ENCODE measurements around the gene LRRC17.
"Not testable (repeated sequence)": the region's sequence is repeated elsewhere in the genome, so short reads cannot be mapped to it uniquely, and the experiment has no call there.

LRRC17 gene

DNA sequence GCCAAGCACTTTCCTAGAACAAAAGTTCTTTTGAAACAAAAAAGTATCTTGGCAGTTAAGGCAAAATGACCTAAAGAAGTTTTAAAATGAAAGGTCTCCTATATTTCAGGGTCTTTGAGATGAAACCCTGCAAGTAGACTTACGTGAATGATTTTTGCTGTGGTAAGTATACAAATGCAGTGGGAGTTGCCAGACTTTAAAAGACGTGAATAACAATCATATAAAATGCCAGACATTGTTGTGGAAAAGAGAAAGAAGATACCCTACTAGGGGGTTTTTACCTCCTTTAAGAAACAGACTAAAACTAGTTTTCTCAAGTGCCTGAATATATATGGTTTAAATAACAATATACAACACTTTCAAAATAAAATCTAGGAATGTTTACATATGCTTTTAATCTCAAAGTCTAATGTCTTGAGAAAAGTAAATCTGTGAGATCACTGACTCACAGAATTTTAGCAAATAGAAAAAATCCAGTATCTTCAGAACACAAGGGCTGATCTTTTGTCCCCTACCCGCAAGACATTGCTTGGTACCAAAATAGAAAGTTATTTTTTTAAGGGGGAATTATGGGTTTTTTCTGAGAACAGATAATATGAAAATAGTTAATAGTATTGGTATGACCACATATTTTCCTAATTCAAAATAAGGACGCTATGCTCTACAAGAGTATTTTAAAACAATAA lies 29.5 kb downstream of the LRRC17 start:
- no peak overlapping the region for H3K4me3 ChIP-seq (ENCODE audit: low read length)
- TF ChIP-seq, protein P1, sequence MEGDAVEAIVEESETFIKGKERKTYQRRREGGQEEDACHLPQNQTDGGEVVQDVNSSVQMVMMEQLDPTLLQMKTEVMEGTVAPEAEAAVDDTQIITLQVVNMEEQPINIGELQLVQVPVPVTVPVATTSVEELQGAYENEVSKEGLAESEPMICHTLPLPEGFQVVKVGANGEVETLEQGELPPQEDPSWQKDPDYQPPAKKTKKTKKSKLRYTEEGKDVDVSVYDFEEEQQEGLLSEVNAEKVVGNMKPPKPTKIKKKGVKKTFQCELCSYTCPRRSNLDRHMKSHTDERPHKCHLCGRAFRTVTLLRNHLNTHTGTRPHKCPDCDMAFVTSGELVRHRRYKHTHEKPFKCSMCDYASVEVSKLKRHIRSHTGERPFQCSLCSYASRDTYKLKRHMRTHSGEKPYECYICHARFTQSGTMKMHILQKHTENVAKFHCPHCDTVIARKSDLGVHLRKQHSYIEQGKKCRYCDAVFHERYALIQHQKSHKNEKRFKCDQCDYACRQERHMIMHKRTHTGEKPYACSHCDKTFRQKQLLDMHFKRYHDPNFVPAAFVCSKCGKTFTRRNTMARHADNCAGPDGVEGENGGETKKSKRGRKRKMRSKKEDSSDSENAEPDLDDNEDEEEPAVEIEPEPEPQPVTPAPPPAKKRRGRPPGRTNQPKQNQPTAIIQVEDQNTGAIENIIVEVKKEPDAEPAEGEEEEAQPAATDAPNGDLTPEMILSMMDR (conservative IDR thresholded peaks at IDR 0.05; ENCODE audit: low read length): no peak
- DNase-seq (ENCODE audit: low read depth): no peak

GRCh38 chr7:102942868-102943267 lies 30.1 kb downstream of the LRRC17 start:
- no peak overlapping the region for H3K4me3 ChIP-seq (ENCODE audit: low read length)
- no peak for DNase-seq (ENCODE audit: low read depth)
- TF ChIP-seq, protein P1 (conservative IDR thresholded peaks at IDR 0.05; ENCODE audit: low read length): no peak

DNA sequence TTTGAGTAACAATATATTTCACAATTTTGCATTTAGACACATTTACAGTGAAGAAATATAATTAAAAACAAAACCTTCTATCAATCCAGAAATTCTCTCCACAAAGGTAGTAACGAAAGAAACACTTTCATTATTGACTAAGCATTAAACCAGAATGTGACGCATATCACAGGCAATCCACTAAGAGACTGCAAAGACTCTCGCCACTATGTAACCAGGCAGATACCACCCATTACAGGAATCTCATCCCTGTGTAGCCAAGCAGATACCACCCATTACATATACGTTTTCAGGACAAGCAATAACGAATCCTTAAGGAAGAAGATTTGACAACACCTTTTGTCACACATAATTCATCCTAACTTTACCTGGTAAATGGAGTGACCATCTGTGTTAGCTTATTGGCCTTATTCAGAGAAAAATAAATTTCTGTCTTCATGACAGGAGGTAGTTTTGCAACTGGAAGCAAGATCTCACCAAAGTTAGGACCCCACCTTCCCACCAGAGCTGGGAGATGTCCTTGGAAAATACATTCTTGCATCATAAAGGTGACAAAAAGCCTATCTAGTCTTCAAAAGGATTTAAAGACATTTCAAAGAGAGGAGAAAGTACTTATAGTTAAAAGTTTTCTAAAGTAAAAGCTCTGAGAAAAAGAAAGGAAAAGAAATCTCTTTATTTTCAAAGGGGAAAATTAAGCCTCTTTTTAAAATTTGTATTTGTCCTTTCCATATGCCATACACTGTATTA lies 30.8 kb downstream of the LRRC17 start:
- DNase-seq (ENCODE audit: low read depth): no peak
- TF ChIP-seq, protein P1 (conservative IDR thresholded peaks at IDR 0.05; ENCODE audit: low read length): no peak
- H3K4me3 ChIP-seq (ENCODE audit: low read length): no peak overlapping the region

DNA sequence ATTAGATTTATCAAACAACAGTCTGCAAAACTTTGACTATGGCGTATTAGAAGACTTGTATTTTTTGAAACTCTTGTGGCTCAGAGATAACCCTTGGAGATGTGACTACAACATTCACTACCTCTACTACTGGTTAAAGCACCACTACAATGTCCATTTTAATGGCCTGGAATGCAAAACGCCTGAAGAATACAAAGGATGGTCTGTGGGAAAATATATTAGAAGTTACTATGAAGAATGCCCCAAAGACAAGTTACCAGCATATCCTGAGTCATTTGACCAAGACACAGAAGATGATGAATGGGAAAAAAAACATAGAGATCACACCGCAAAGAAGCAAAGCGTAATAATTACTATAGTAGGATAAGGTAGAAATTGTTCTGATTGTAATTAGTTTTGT lies 31.4 kb downstream of the LRRC17 start:
- TF ChIP-seq, protein P1 (conservative IDR thresholded peaks at IDR 0.05; ENCODE audit: low read length): no peak
- H3K4me3 ChIP-seq (ENCODE audit: low read length): no peak overlapping the region
- DNase-seq (ENCODE audit: low read depth): no peak

DNA sequence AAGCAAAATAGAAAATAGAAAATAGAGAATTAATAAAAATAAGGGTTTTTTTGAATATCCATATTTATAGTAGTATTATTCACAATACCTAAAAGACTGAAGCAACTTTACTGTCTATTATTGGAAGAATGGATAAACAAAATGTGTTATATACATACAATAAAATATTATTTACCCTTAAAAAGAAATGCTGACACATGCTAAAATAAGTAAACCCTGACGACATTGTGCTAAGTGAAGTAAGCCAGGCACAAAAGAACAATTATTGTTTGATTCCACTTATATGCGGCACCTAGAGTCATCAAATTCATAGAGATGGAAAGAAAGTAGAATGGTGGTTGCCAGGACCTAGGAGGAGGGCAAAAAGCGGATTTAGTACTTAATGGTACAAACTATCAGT lies 39.0 kb downstream of the LRRC17 start:
- DNase-seq (ENCODE audit: low read depth): no peak
- no peak overlapping the region for H3K4me3 ChIP-seq (ENCODE audit: low read length)
- TF ChIP-seq, protein P1 (conservative IDR thresholded peaks at IDR 0.05; ENCODE audit: low read length): no peak

GRCh38 chr7:102953406-102953805 lies 40.6 kb downstream of the LRRC17 start:
- TF ChIP-seq, protein P1 (conservative IDR thresholded peaks at IDR 0.05; ENCODE audit: low read length): no peak
- DNase-seq (ENCODE audit: low read depth): no peak
- no peak overlapping the region for H3K4me3 ChIP-seq (ENCODE audit: low read length)

DNA sequence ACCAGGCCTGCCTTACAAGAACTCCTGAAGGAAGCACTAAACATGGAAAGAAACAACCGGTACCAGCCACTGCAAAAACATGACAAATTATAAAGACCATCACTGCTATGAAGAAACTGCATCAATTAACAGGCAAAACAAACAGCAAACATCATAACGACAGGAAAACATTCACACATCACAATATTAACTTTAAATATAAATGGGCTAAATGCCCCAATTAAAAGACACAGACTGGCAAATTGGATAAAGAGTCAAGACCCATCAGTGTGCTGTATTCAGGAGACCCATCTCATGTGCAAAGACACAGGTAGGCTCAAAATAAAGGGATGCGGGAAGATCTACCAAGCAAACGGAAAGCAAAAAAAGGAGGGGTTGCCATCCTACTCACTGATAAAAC lies 41.6 kb downstream of the LRRC17 start:
- not testable (repeated sequence) for H3K4me3 ChIP-seq (ENCODE audit: low read length); DNase-seq (ENCODE audit: low read depth)

GRCh38 chr7:102958004-102958403 lies 45.2 kb downstream of the LRRC17 start:
- not testable (repeated sequence) for H3K4me3 ChIP-seq (ENCODE audit: low read length); DNase-seq (ENCODE audit: low read depth)

DNA sequence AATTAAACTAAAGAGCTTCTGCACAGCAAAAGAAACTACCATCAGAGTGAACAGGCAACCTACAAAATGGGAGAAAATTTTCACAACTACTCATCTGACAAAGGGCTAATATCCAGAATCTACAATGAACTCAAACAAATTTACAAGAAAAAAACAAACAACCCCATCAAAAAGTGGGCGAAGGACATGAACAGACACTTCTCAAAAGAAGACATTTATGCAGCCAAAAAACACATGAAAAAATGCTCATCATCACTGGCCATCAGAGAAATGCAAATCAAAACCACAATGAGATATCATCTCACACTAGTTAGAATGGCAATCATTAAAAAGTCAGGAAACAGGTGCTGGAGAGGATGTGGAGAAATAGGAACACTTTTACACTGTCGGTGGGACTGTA lies 49.2 kb downstream of the LRRC17 start:
- not testable (repeated sequence) for DNase-seq (ENCODE audit: low read depth); H3K4me3 ChIP-seq (ENCODE audit: low read length)

Data from AG10803 (cell line).